GM12878 (cell line): ENCODE results near the gene FBXO42.

Experiments used
- EZH2 ChIP-seq: IDR thresholded peaks from 2 replicates; pipeline ENCODE4 v1.6.1; 2012; ENCODE audit warnings: low read depth, mild to moderate bottlenecking, control low read depth, inconsistent platforms, low read length, borderline replicate concordance; ENCODE audit not compliant: control insufficient read depth
- TF ChIP-seq, protein P1 (sequence below): IDR thresholded peaks from 2 replicates; pipeline ENCODE4 v1.6.1; 2011; ENCODE audit warnings: low read depth, mild to moderate bottlenecking, low read length, moderate library complexity, borderline replicate concordance; ENCODE audit errors: extremely low read depth

DNA sequence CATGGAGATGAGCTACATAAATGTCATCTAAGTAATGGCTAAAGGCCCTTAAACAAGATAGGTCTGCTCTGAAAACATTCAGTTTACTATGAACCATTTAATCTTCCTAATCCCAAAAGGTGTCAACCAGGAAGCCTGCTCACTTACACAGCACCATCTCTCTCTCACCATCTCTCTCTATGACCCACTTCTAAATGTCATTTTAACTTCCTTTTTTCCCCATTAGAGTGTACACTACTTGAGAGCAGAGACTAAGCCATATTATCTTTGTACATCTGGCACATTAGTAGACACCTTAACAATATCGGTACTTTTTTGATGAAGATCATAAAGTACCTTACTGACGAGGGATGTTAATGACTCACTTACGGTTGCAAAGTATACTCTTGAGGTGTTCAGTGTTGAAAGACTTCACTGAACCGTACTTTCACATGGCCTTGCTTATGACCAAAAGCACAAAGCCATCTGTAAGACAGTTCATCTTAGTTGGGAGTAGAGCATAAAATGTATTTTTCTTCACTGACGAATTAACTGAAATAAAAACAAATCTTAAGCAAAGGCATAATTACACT, 25.4 kb downstream of the FBXO42 start:
- TF ChIP-seq, protein P1, sequence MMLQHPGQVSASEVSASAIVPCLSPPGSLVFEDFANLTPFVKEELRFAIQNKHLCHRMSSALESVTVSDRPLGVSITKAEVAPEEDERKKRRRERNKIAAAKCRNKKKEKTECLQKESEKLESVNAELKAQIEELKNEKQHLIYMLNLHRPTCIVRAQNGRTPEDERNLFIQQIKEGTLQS = no peak
- TF ChIP-seq EZH2 = no peak
